Right lung (tissue), 10 donors: ENCODE data around the gene MBD4. TPM values are rescaled to one million over a fixed set of nuclear protein-coding genes. Genes with fewer than 3 reads are reported as not detected.
"Not testable (repeated sequence)": the region's sequence is repeated elsewhere in the genome, so short reads cannot be mapped to it uniquely, and the experiment has no call there.

Experiments
- DNase-seq, 2 donors: peaks; one replicate each; pipeline ENCODE4 v3.0.0-alpha.2; 2013
- long read RNA-seq, 8 donors: transcript quantifications; one replicate each; lab custom pipeline, GENCODE V29; 2026
- polyA plus RNA-seq, 5 donors: library from polyadenylated mRNA; unstranded; fragments of 120-200 nt; gene quantifications; one replicate each; pipeline versions ENCODE4 v1.2.1 to v1.2.3, GENCODE V29; 2013; ENCODE audit warnings: inconsistent platforms in 1 of 5, low replicate concordance in 1 of 5; ENCODE audit not compliant: insufficient read length in 5 of 5, insufficient read depth in 1 of 5

MBD4 gene
- polyA plus RNA-seq = 10 to 100 TPM; 50.9 to 61.9 (median 58.6) TPM
- long read RNA-seq, donor 1, partial matches to known transcripts = 30 of 38 reads
- long read RNA-seq, donor 1, other reads (novel, unspliced or antisense) = 0 of 38 reads
- long read RNA-seq, donor 2, transcript MBD4-203 (8 exons, 2,478 nt) = major isoform, 6 of 9 reads
- long read RNA-seq, donor 2, partial matches to known transcripts = 0 of 9 reads
- long read RNA-seq, donor 2, other reads (novel, unspliced or antisense) = 0 of 9 reads
- long read RNA-seq, donor 3, transcript MBD4-203 (8 exons, 2,478 nt) = major isoform, 5 of 17 reads
- long read RNA-seq, donor 3, partial matches to known transcripts = 9 of 17 reads
- long read RNA-seq, donor 3, other reads (novel, unspliced or antisense) = 0 of 17 reads
- long read RNA-seq, donor 4, partial matches to known transcripts = 0 of 4 reads
- long read RNA-seq, donor 4, other reads (novel, unspliced or antisense) = 0 of 4 reads
- long read RNA-seq, donor 5, partial matches to known transcripts = 20 of 29 reads
- long read RNA-seq, donor 5, other reads (novel, unspliced or antisense) = 0 of 29 reads
- long read RNA-seq, donor 6, transcript MBD4-203 (8 exons, 2,478 nt) = major isoform, 7 of 37 reads
- long read RNA-seq, donor 6, partial matches to known transcripts = 28 of 37 reads
- long read RNA-seq, donor 6, other reads (novel, unspliced or antisense) = 0 of 37 reads
- long read RNA-seq, donor 7, partial matches to known transcripts = 8 of 11 reads
- long read RNA-seq, donor 7, other reads (novel, unspliced or antisense) = 0 of 11 reads
- long read RNA-seq, donor 8, partial matches to known transcripts = 0 of 6 reads
- long read RNA-seq, donor 8, other reads (novel, unspliced or antisense) = 0 of 6 reads

DNA sequence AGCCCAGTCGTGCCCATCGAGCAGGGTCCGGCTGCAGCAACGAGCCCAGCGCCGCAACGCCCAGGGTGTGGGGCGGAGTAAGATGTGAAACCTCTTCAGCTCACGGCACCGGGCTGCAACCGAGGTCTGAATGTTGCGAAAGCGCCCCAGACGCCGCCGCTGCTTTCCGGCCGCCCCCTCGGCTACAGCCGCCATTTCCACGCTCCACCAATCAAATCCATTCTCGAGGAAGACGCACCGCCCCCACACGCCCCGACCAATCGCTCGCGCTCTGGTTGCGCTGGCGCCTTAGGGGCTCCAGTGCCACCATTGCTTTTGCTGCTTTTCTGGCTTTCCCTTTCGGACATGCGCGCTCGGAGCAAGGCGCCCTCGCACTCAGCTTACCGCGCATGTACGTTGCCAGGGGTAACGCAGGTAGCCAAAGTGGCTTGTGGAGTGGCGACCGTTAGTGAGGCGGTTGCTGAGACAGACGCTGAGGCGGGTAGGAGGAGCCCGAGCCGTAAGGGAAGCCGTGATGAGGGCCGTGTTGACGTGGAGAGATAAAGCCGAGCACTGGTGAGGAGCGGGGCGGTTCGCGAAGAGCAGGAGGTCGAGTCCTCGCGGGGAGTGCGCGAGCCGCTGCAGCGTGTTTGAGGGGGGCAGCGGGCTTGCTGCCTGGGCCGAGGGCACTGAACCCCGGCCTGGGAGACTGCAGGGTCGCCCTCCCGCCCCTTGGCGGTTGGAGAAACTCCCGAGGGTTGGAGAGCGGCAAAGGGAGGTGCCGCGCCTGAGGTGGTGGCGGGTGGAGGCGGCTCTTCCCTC lies at the start of gene MBD4, which contains the start of gene IFT122:
Gene MBD4 (minus strand): TSS at position 132 of the 801 bp plus-strand sequence. CDS start 115 bp downstream, at position 17.
Gene IFT122 (plus strand): TSS at position 408 of the 801 bp plus-strand sequence. CDS start 107 bp downstream, at position 515.
- DNase-seq = peak; percentile 96 to 97

DNA sequence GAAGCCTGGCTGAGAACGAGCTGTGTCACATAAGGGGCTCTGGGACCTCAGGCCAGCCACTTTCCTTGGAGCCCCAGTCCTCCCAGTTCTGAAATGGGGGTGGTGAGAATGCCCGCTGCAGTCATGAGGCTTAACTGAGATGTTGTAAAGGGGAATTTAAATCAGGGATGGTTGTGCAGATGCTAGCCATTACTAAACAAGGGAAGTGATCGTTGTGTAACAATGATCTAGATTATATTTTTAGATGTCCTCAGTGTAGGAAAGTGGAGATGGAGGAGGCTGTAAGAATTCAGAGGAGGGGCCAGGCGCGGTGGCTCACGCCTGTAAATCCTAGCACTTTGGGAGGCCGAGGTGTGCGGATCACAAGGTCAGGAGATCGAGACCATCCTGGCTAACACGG lies 49.5 kb upstream of the MBD4 start:
- not testable (repeated sequence) for DNase-seq

DNA sequence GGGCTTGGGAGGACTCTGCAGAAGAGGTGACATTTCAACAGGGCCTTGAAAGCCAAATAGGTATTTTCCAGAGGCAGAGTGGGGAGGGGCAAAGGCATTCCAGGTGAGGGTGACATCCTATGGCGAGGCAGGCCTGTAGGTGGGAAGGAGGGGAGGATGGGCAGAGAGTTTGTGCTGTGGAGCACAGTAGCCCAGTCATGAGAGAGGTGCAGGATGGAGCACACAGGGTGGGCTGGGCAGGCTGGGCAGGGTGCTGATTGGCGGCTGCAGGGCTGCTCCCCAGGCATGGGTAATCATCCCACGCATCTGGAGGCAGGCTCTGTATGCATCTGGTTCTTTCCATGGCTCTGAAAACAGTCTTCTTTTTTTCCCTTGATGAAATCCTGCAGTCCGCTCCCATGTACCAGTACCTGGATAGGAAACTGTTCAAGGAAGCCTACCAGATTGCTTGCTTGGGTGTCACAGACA lies 48.2 kb upstream of the MBD4 start:
- not testable (repeated sequence) for DNase-seq

DNA sequence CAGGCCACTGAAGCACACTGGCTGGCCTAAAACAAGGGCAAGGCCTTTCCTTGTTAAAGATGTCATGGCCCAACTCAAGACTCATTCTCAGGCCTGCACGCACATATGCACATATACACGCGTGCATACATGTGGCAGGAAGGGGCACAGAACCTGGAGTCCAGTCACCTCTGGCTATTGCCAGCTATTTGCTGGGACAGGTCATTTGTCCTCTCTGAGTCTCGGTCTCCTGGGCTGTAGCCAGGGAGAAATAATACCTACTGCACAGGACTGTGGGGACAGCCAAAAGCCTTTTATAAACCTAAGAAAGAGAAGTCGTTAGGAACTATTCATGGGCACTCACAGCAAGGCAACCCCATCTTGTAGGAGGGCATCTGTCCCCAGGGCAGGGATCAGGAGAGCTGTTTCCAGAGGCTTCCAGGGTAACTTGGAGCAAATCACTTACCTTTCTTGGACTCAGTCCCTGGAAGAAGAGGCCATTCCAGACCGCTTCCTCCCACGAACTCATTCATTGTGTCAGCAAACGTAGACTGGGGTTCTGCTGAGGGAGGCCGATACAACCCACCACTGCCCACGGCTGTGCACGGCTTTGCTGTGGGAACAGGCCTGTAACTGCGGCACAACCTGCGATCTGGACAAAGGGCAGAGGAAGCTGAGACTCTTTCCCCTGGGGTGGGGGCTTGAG lies 47.6 kb upstream of the MBD4 start:
- no peak for DNase-seq

DNA sequence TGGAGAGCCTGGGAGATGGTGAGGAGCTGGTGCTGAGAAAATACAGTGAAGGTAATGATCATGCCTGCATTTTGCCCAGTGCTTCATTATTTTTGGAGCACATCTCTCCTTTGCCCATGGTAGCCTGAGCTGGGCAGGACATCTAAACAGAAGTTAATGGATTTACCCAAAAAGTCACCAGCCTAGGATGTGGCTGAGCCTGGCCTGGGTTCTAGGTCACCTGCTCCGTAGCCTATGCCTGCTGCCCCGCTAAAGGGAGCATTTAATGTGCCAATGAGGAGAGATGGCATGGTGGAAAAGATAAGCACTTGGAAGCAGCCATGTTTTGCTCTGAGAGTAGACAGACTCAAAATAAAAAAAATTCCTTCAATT lies 46.9 kb upstream of the MBD4 start:
- DNase-seq = no peak

DNA sequence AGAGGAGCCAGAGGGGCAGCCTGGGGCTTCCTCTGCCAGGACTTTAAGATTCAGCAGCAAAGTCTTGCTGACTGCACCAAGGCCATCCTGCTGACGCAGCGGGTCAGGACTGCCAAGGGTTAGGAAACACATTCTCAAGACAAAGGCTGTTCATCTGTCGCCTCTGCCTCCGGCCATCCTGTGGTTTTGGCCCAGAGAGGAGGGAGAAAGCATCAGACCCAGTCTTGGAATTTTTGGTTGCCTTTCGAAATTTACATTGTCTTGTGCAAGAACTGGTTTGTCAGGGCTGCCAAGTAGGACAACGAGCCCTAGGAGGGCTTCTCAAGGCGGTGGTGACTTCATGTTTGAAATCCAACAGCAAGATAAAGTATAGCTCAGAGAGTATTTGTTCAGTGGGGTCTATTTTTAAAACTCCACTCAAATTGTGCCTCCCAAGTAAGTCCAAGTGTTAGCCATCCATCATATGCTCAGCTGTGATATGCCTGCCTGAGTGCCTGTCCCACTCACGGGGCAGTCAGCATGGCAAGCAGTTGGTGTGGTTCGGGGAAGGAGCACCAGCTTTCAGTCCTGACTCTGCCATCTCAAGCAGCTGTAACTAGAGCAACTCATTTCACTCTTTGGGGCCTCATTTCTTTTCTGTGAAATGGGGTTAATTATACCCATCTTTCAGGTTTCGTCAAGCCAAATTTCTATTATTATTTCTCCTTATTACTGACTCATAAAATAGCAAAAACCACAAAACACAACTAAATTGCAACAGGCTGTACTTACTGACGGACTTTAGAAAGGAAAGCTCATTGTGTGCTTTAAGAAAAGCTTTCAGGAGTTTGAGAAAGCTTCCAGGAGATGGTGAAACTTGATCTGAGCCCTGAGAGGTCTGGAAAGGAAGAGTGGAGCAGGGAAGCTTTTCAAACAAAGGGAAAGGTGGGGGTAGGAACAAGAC lies 46.2 kb upstream of the MBD4 start:
- peak; percentile 75 to 83 for DNase-seq

DNA sequence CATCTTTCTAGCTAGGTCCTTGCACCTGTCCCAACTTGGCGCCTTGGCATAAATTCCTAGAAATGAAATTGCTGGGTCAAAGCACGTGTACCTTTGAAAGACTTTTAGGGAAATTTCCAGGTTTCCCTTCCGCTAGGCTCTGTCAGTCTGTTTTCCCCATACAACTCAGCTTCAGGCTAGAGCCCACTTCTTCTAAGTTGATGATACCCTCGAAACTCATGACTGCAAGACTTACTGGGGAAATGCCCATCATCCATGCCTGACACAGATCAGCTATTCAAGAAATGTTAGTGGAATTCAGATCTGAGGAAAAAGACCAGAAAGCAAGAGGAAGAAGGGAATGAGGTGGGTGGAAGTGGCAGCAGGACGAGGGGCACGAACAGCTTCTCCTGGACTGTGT lies 45.4 kb upstream of the MBD4 start:
- not testable (repeated sequence) for DNase-seq

DNA sequence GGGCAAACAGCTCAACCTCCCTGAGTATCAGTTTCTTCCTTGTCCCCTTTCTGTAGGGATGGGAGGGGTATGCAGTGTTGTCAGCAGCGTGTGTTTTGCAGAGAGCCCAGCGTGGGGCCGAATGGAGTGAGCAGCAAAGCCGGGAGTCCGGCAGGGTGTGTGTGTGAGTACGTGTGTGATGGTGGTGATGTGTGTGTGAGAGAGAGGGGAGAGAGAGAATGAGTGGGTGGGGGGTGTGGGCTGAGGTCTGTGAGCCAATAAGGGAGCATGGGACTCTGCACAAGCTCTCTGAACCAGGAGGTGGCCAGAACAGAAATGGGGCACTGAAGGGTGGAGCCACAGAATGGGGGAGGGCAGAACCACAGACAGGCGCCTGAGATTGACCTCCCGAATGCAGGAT lies 44.1 kb upstream of the MBD4 start:
- DNase-seq = no peak

DNA sequence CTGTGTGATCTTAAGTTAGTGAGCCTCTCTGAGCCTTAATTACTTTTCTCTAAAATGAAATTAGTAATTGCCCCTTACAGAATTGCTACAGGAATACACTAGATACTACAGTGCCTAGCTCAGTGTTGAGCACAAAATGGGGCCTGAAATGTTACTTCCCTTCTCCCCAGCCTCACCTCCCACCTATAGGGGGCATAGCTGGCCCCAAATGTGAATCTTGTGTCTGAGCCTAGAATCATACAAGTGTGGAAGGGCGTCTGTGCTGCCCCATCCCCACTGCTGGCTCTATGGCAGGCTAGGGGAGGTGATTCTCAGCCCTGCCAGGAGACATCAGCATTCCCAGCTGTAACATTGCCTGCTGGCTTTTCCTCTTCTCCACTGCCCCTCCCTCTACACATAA lies 43.0 kb upstream of the MBD4 start:
- no peak for DNase-seq

DNA sequence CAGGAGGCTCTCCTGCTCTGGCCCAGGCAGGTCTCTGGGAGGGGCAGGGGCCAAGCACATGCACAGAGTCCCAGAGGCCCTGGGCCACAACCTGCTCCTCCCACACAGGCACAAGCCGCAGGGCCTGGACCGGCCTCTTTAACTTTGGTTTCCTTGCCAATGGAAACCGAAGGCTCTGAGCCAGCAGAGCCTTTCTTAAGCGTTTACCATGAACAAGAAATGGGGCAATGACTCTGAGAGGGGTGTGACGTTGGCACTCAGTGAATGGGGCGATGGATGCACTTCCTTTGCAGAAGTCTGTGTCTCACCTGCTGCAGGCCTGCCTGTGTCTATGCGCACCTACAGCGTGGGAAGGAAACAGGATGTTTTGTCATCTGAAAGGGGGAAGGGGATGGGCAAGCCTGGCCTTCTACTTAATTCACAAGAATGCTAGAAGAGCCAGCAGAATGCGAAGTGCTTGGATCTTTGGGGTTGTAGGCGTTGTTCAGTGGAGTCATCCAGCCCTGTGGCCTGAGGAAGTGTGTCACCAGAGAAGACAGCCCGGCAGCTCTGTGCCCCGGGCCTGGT lies 42.1 kb upstream of the MBD4 start:
- DNase-seq = no peak

DNA sequence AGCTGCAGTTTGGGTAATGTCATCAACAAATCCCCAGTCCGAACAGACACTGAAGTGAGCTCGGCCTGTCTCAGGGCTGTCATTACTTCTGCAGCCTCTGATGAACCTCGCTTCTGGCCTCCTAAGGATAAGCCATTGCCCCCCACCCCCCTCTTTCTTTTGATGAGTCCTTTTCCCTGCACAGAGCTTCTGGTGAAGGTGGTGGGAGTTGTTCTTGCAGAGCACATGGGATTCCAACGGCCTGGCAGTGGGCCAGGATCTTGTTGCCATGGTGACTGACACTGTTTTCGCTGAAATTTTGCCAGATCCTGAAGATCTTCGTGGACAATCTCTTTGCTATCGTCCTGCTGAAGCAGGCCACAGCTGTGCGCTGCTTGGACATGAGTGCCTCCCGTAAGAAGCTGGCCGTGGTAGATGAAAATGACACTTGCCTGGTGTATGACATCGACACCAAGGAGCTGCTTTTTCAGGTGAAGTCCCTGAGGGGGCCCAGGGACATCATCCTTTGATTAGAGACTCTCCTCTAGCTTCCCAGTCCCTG lies 41.5 kb upstream of the MBD4 start:
- peak; percentile 64 to 74 for DNase-seq

DNA sequence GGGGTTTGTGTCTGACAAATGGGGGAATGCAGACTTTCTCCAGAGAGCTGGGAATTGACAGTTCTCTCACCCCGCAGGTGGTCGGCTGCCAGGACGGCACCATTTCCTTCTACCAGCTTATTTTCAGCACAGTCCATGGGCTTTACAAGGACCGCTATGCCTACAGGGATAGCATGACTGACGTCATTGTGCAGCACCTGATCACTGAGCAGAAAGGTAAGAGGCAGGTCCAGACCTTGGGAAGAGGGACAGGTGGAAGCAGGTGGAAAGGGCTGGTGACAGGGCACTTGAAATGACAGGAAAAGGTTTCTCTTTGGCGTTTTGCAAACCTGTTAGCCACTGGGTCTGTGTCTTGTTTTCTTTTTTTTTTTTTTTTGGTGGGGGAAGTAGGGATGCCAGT lies 36.8 kb upstream of the MBD4 start:
- no peak for DNase-seq

DNA sequence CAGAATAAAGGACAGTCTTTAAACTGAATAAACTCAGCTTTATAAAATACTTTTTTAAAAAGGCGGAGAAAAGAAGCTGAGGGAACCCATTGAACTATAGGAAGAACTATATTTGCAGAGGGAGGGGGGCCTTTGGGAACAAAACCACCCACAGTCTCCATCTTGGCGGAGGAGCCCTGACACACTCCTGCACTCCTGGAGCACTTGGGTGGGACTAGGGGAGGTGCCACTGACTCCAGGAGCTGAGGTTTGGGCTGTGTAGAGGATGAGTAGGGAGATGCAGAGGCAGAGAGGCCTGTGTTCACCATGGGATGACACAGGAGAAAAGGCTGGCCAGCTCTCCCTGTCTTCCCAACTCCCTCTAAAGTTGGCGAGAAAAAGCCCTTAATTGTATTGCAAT lies 36.1 kb upstream of the MBD4 start:
- no peak for DNase-seq

DNA sequence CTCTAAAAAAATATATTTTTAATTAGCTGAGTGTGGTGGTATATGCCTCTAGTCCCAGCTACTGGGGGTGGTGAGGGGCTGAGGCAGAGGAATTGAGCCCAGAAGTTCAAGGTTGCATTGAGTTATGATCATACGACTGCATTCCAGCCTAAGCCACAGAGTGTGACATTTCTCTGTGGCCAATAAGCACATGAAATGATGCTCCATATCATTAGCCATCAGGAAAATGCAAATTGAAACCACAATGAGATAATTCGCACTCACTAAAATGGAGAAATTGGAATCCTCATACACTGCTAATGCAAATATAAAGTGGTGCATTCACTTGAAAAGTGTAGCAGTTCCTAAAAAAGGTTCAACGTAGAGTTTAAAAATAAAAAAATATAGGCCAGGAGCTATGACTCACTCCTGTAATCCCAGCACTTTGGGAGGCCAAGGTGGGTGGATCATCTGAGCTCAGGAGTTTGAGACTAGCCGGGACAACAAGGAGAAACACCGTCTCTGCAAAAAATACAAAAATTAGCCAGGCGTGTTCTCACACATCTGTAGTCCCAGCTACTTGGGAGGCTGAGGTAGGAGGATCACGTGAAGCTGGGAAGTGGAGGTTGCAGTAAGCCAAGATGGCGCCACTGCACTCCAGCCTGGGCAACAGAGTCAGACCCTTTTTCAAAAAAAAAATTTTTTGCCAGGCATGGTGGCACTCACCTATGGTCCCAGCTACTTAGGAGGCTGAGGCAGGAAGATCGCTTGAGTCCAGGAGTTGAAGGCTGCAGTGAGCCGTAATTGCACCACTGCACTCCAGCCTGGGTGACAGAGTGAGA lies 35.4 kb upstream of the MBD4 start:
- DNase-seq = no peak

DNA sequence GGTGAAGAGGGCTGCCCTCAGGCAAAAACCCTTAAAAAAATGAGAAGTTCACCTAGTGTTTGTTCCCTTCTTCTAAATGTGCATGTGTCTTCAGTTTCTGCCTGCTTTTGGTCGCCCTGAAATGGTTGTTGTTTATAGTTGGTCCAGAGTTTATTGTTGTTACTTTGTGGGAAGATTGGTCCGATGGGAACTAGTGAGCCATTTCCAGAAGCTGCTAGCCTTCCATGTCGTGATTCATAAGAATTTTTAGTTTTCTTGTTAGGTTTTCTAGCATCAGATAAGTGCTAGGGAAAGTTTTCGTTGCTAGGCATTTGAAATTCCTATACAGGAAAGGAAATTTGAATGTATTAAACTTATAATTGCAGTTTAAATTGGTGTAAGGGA lies 34.0 kb upstream of the MBD4 start:
- no peak for DNase-seq

DNA sequence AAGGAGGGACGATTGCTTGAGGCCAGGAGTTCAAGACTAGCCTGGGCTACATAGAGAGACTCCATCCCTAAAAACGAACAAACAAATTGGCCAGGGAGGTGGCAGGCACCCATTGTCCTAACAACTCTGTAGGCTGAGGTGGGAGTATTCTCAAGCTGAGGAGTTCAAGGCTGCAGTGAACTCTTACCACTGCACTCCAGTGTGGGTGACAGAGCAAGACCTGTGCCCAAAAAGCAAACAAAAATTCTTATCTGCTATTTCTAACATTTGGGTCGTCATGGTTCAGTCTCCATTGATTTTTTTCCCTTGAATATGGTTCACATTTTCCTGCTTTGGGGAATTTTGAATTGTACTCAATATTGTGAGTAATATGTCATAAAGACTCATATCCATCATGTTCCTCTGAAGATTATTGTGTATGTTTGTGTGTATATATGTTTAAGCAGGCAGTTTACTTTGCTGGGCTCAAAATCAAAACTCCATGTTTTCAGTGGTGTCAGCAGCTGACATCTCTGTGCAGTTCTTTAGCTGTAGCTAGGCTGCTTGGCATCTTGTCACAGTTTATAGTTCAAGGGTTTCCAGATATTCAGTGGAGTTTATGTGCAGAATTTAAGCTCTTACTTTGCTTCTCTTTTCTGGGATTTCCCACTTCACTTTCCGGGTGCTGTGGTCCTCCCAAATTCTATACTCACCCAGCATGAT lies 33.5 kb upstream of the MBD4 start:
- no peak for DNase-seq

DNA sequence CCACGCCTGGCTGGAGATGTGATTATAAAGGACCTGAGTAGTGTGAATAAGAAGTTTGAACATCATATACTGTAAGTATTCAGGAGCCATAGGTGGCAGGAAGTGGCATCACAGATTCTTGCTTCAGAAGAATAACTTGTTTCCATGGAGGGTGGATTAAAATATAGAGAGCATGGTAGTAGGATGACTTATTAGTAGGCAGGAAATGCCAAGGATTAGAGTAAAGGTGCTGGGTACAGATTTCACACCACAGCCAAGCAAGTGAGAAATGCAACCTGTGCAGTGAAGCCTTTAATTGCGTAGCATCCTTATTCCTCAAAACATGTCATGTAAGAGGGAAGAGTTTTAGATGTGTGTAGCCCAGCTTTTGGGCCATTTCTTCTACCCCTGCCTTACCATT lies 31.1 kb upstream of the MBD4 start:
- no peak for DNase-seq

DNA sequence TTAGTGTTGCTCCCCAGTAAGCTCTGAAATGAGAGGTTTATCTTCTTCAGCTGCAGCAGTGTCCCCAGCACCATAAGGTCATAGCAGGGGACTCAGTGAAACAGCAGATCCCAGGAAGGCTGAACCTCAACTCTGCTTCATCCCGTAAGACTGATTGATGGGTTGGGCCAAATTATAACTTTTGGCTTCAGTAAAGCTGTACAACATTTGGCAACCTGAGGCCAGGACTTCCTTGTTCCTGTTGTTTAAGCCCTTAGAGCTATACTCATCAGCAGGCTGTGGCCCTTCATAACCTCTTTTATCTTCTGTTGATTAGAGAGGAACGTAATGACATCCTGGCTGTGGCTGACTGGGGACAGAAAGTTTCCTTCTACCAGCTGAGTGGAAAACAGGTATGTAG lies 29.3 kb upstream of the MBD4 start:
- DNase-seq = no peak
